HUES6 (cell line): ENCODE measurements around the gene PMEPA1.
A peak's percentile ranks its signal among the peaks of the same experiment; 100 is the strongest.

Source experiments
- H3K27ac ChIP-seq: 2 replicates; pipeline ENCODE4 v1.7.0; 2013; ENCODE audit warnings: low read depth, mild to moderate bottlenecking, low read length, inconsistent platforms
- H3K27me3 ChIP-seq: 2 replicates; pipeline ENCODE4 v1.6.1; 2013; ENCODE audit warnings: low read length; ENCODE audit not compliant: control insufficient read depth, insufficient read depth
- H3K36me3 ChIP-seq: 2 replicates; pipeline ENCODE4 v1.6.1; 2013; ENCODE audit warnings: low read length; ENCODE audit not compliant: control insufficient read depth, insufficient read depth
- H3K4me1 ChIP-seq: 2 replicates; pipeline ENCODE4 v1.6.1; 2013; ENCODE audit warnings: low read length; ENCODE audit not compliant: control insufficient read depth, insufficient read depth
- H3K4me3 ChIP-seq: 2 replicates; pipeline ENCODE4 v1.5.1; 2013; ENCODE audit warnings: low read depth, low read length
- H3K9ac ChIP-seq: one replicate; pipeline ENCODE4 v1.6.1; 2013; ENCODE audit warnings: mild to moderate bottlenecking, low read length
- H3K9me3 ChIP-seq: 2 replicates; pipeline ENCODE4 v1.6.1; 2013; ENCODE audit warnings: low read depth, low read length; ENCODE audit not compliant: control insufficient read depth, insufficient read depth

Gene PMEPA1

GRCh38 chr20:57660922-57661745 is 48.7 kb downstream of the PMEPA1 start:
- Histone ChIP-seq H3K27ac (0 out of 2 replicates have a peak overlapping the region, but pooled peaks have one; percentile 4), H3K4me1 (peaks cover 9% of the 10 kb centered on the region; the same call in 1 of the 2 replicates), H3K9ac (no peak overlapping the region), H3K36me3 (peaks cover 36% of the 10 kb centered on the region), H3K4me3 (no peak overlapping the region), H3K27me3 (no peaks in the 10 kb centered on the region), H3K9me3 (no peaks in the 10 kb centered on the region)

GRCh38 chr20:57660181-57660921 is 49.5 kb downstream of the PMEPA1 start:
- peaks cover 37% of the 10 kb centered on the region for H3K36me3 ChIP-seq
- peaks cover 9% of the 10 kb centered on the region; the same call in 1 of the 2 replicates for H3K4me1 ChIP-seq

GRCh38 chr20:57659517-57660180 is 50.2 kb downstream of the PMEPA1 start:
- Histone ChIP-seq H3K27me3 (no peaks in the 10 kb centered on the region), H3K9me3 (no peaks in the 10 kb centered on the region), H3K9ac (no peak overlapping the region), H3K4me3 (no peak overlapping the region), H3K4me1 (peaks cover 13% of the 10 kb centered on the region; the same call in 1 of the 2 replicates), H3K27ac (no peak overlapping the region), H3K36me3 (peaks cover 37% of the 10 kb centered on the region)

More at GRCh38 chr20:57660181-57660921, 49.5 kb downstream of the PMEPA1 start:
- Histone ChIP-seq H3K4me3 (no peak overlapping the region), H3K9me3 (no peaks in the 10 kb centered on the region), H3K9ac (no peak overlapping the region), H3K27me3 (no peaks in the 10 kb centered on the region), H3K27ac (no peak overlapping the region)

GRCh38 chr20:57658833-57659516 is 50.8 kb downstream of the PMEPA1 start:
- peaks cover 16% of the 10 kb centered on the region; the same call in 1 of the 2 replicates for H3K4me1 ChIP-seq
- H3K27me3 ChIP-seq, result no peaks in the 10 kb centered on the region
- no peak overlapping the region for H3K9ac ChIP-seq
- no peak overlapping the region for H3K4me3 ChIP-seq
- no peak overlapping the region for H3K27ac ChIP-seq
- H3K36me3 ChIP-seq, result peaks cover 37% of the 10 kb centered on the region
- no peaks in the 10 kb centered on the region for H3K9me3 ChIP-seq

- no peaks in the 10 kb centered on the region for H3K9me3 ChIP-seq
- H3K4me3 ChIP-seq, result no peak overlapping the region
- H3K36me3 ChIP-seq, result peaks cover 42% of the 10 kb centered on the region
- peaks cover 16% of the 10 kb centered on the region; the same call in 1 of the 2 replicates for H3K4me1 ChIP-seq
- no peaks in the 10 kb centered on the region for H3K27me3 ChIP-seq
- H3K9ac ChIP-seq, result no peak overlapping the region
- no peak overlapping the region for H3K27ac ChIP-seq
Measured at GRCh38 chr20:57658447-57658832, 51.4 kb downstream of the PMEPA1 start.

- Histone ChIP-seq H3K4me1 (peaks cover 12% of the 10 kb centered on the region; the same call in 1 of the 2 replicates), H3K27me3 (no peaks in the 10 kb centered on the region), H3K27ac (no peak overlapping the region), H3K9ac (no peak overlapping the region), H3K36me3 (peaks cover 47% of the 10 kb centered on the region), H3K4me3 (no peak overlapping the region), H3K9me3 (no peaks in the 10 kb centered on the region)
Measured at GRCh38 chr20:57657535-57658446, 52.0 kb downstream of the PMEPA1 start.

- no peaks in the 10 kb centered on the region for H3K27me3 ChIP-seq
- peaks cover 55% of the 10 kb centered on the region for H3K36me3 ChIP-seq
- no peak overlapping the region for H3K4me3 ChIP-seq
- H3K4me1 ChIP-seq, result peaks cover 7% of the 10 kb centered on the region; the same call in 1 of the 2 replicates
- H3K27ac ChIP-seq, result no peak overlapping the region
- no peaks in the 10 kb centered on the region for H3K9me3 ChIP-seq
- no peak overlapping the region for H3K9ac ChIP-seq
Measured at GRCh38 chr20:57656821-57657534, 52.8 kb downstream of the PMEPA1 start.

GRCh38 chr20:57656252-57656820 is 53.5 kb downstream of the PMEPA1 start:
- Histone ChIP-seq H3K27me3 (no peaks in the 10 kb centered on the region), H3K4me1 (peaks cover 7% of the 10 kb centered on the region; the same call in 1 of the 2 replicates), H3K36me3 (peaks cover 58% of the 10 kb centered on the region), H3K9ac (no peak overlapping the region), H3K9me3 (no peaks in the 10 kb centered on the region), H3K4me3 (no peak overlapping the region), H3K27ac (no peak overlapping the region)

GRCh38 chr20:57655809-57656155 is 54.0 kb downstream of the PMEPA1 start:
- no peaks in the 10 kb centered on the region for H3K27me3 ChIP-seq
- no peak overlapping the region for H3K27ac ChIP-seq
- H3K36me3 ChIP-seq, result peaks cover 63% of the 10 kb centered on the region
- H3K9me3 ChIP-seq, result no peaks in the 10 kb centered on the region
- H3K4me3 ChIP-seq, result no peak overlapping the region
- no peak overlapping the region for H3K9ac ChIP-seq
- H3K4me1 ChIP-seq, result peaks cover 7% of the 10 kb centered on the region; the same call in 1 of the 2 replicates
